ENCODE results near the gene LARGE1.
"Not testable (repeated sequence)": the region's sequence is repeated elsewhere in the genome, so short reads cannot be mapped to it uniquely, and the experiment has no call there.

Gene LARGE1

GRCh38 chr22:33474587-33474986 is 445.7 kb downstream of the LARGE1 start:
- no peak for DNase-seq (ENCODE audit: low read depth)

- DNase-seq (ENCODE audit: low read depth): no peak
Measured at GRCh38 chr22:33472462-33473344, 447.6 kb downstream of the LARGE1 start.

- no peak for DNase-seq (ENCODE audit: low read depth)
Measured at GRCh38 chr22:33470456-33470855, 449.8 kb downstream of the LARGE1 start.

GRCh38 chr22:33467620-33468095 is 452.6 kb downstream of the LARGE1 start:
- no peak for DNase-seq (ENCODE audit: low read depth)

- DNase-seq (ENCODE audit: low read depth): no peak
Measured at GRCh38 chr22:33467080-33467479, 453.2 kb downstream of the LARGE1 start.

- no peak for DNase-seq (ENCODE audit: low read depth)
Measured at GRCh38 chr22:33465554-33465953, 454.7 kb downstream of the LARGE1 start.

- DNase-seq (ENCODE audit: low read depth): no peak
Measured at GRCh38 chr22:33464698-33465097, 455.6 kb downstream of the LARGE1 start.

GRCh38 chr22:33461698-33462434 is 458.4 kb downstream of the LARGE1 start:
- no peak for DNase-seq (ENCODE audit: low read depth)

- DNase-seq (ENCODE audit: low read depth): not testable (repeated sequence)
Measured at GRCh38 chr22:33461245-33461644, 459.0 kb downstream of the LARGE1 start.

- DNase-seq (ENCODE audit: low read depth): no peak
Measured at GRCh38 chr22:33459137-33459536, 461.1 kb downstream of the LARGE1 start.

GRCh38 chr22:33456511-33456910 is 463.8 kb downstream of the LARGE1 start:
- DNase-seq (ENCODE audit: low read depth): no peak

GRCh38 chr22:33455036-33455435 is 465.2 kb downstream of the LARGE1 start:
- no peak for DNase-seq (ENCODE audit: low read depth)

GRCh38 chr22:33451866-33452469 is 468.3 kb downstream of the LARGE1 start:
- no peak for DNase-seq (ENCODE audit: low read depth)

GRCh38 chr22:33450756-33451155 is 469.5 kb downstream of the LARGE1 start:
- DNase-seq (ENCODE audit: low read depth): no peak

GRCh38 chr22:33447733-33448132 is 472.5 kb downstream of the LARGE1 start:
- no peak for DNase-seq (ENCODE audit: low read depth)

- no peak for DNase-seq (ENCODE audit: low read depth)
Measured at GRCh38 chr22:33443683-33444082, 476.6 kb downstream of the LARGE1 start.

- no peak for DNase-seq (ENCODE audit: low read depth)
Measured at GRCh38 chr22:33440756-33441155, 479.5 kb downstream of the LARGE1 start.

- no peak for DNase-seq (ENCODE audit: low read depth)
Measured at GRCh38 chr22:33438273-33438672, 482.0 kb downstream of the LARGE1 start.

GRCh38 chr22:33431300-33431699 is 489.0 kb downstream of the LARGE1 start:
- no peak for DNase-seq (ENCODE audit: low read depth)

GRCh38 chr22:33429281-33429680 is 491.0 kb downstream of the LARGE1 start:
- DNase-seq (ENCODE audit: low read depth): no peak

- DNase-seq (ENCODE audit: low read depth): no peak
Measured at GRCh38 chr22:33427461-33427860, 492.8 kb downstream of the LARGE1 start.

GRCh38 chr22:33426451-33426850 is 493.8 kb downstream of the LARGE1 start:
- no peak for DNase-seq (ENCODE audit: low read depth)

- no peak for DNase-seq (ENCODE audit: low read depth)
Measured at GRCh38 chr22:33421859-33422258, 498.4 kb downstream of the LARGE1 start.

Measured in activated T-cell treated with anti-CD3 and anti-CD28 coated beads for 48 hours (primary cell).